Panc1 (cell line): ENCODE results near the gene NUP62CL. TPM values are rescaled to one million over a fixed set of nuclear protein-coding genes. Genes with fewer than 3 reads are reported as not detected.

Experiments used
- ATAC-seq: fragments of 200-7000 bp; cut with Tn5 transposase; 2 replicates; pipeline ENCODE4 v1.9.1; 2020; ENCODE audit warnings: mild to moderate bottlenecking, moderate library complexity
- BruUV-seq: library from RNA; stranded (reverse); fragments of 400-500 nt; replicated peaks from 2 replicates; lab custom pipeline; 2021; lab: Mats Ljungman, UMichigan
- CTCF ChIA-PET: fragments of 300-600 bp; sonication (Branson Sonifier 250); formaldehyde crosslinking; loops from one replicate; lab custom pipeline; 2022; ENCODE audit warnings: antibody characterized with exemption; lab: Charles Lee
- POLR2A ChIA-PET: fragments of 300-600 bp; sonication (Branson Sonifier 250); formaldehyde crosslinking; loops from one replicate; lab custom pipeline; 2022; ENCODE audit warnings: antibody characterized with exemption; lab: Charles Lee
- DNase-seq: peaks from one replicate; pipeline ENCODE4 v3.0.0-alpha.2; 2010; ENCODE audit warnings: low read depth, low spot score
- H3K27ac ChIP-seq: 2 replicates; pipeline ENCODE4 v1.5.1; 2011; ENCODE audit warnings: mild to moderate bottlenecking, low read length, inconsistent platforms
- H3K27me3 ChIP-seq: fragments of 200-500 bp; sonication (Bioruptor generic); 2 replicates; pipeline ENCODE4 v1.6.0; 2014; ENCODE audit warnings: low read length, inconsistent platforms; ENCODE audit not compliant: control insufficient read depth, insufficient read depth
- H3K36me3 ChIP-seq: fragments of 200-500 bp; sonication (Bioruptor generic); 2 replicates; pipeline ENCODE4 v1.5.1; 2014; ENCODE audit warnings: inconsistent platforms, mild to moderate bottlenecking, low read length, moderate library complexity; ENCODE audit not compliant: control insufficient read depth, insufficient read depth
- H3K4me1 ChIP-seq: 2 replicates; pipeline ENCODE4 v1.5.1; 2011; ENCODE audit warnings: inconsistent platforms, mild to moderate bottlenecking, low read length, moderate library complexity; ENCODE audit not compliant: control insufficient read depth, insufficient read depth
- H3K4me3 ChIP-seq, 2 experiments: 2 replicates each; pipeline ENCODE4 v1.5.1; 2011 to 2012; ENCODE audit warnings: low read depth in 2 of 2, low read length in 2 of 2, mild to moderate bottlenecking in 2 of 2, inconsistent platforms in 1 of 2, moderate library complexity in 1 of 2
- H3K9me3 ChIP-seq: fragments of 200-500 bp; sonication (Bioruptor generic); 2 replicates; pipeline ENCODE4 v1.5.1; 2014; ENCODE audit warnings: low read depth, mild to moderate bottlenecking, inconsistent platforms, low read length, moderate library complexity; ENCODE audit not compliant: control insufficient read depth, insufficient read depth
- CTCF ChIP-seq: fragments of 450-650 bp; IDR thresholded peaks from 2 replicates; pipeline ENCODE4 v1.5.1; 2017; ENCODE audit warnings: mild to moderate bottlenecking
- POLR2AphosphoS5 ChIP-seq: IDR thresholded peaks from 2 replicates; pipeline ENCODE4 v1.6.1; 2012; ENCODE audit warnings: mild to moderate bottlenecking, low read depth, low read length, moderate library complexity
- REST ChIP-seq, 2 experiments: IDR thresholded peaks; 2 replicates each; pipeline ENCODE4 v1.6.1; 2011 to 2012; ENCODE audit warnings: low read depth in 2 of 2, control low read depth in 1 of 2, low read length in 1 of 2, mild to moderate bottlenecking in 1 of 2, moderate library complexity in 1 of 2; ENCODE audit not compliant: insufficient read depth in 1 of 2
- SIN3A ChIP-seq: IDR thresholded peaks from 2 replicates; pipeline ENCODE4 v1.6.1; 2012; ENCODE audit warnings: low read depth, mild to moderate bottlenecking, low read length, moderate library complexity, borderline replicate concordance; ENCODE audit not compliant: insufficient read depth
- TCF7L2 ChIP-seq: IDR thresholded peaks from 2 replicates; pipeline ENCODE4 v1.6.1; 2011; ENCODE audit warnings: mild to moderate bottlenecking, low read depth, low read length, inconsistent platforms
- in situ Hi-C: cut with HindIII; loops from 2 replicates; pipeline ENCODE4 v1.10.0; 2016; ENCODE audit warnings: low sequenced_read_pairs, low pct_unique_long_range_greater_than_20kb
- intact Hi-C: fragments of 100-400 bp; cut with micrococcal nuclease; formaldehyde crosslinking; loops from one replicate; pipeline ENCODE4 v1.10.0; 2022; ENCODE audit not compliant: unreplicated experiment
- total RNA-seq: library from RNA; stranded (reverse); gene quantifications from one replicate; pipeline ENCODE4 v1.2.1, GENCODE V29; 2021; ENCODE audit not compliant: unreplicated experiment

Gene NUP62CL
- total RNA-seq, 1 experiment from 2014 or later: 1.1 TPM

- intact Hi-C loops: no loop called here
- in situ Hi-C loops: no loop called here
- Histone ChIP-seq H3K4me3 (peak overlapping the region; percentile 61 to 82), H3K27ac (peak overlapping the region; percentile 76), H3K4me1 (no peaks in the 10 kb centered on the region; the same call in 1 of the 2 replicates), H3K36me3 (peaks cover 10% of the 10 kb centered on the region; the same call in 1 of the 2 replicates), H3K9me3 (no peaks in the 10 kb centered on the region), H3K27me3 (no peaks in the 10 kb centered on the region)
- BruUV-seq: no TSS peak
- TF ChIP-seq CTCF (no peak), TCF7L2 (no peak), POLR2AphosphoS5 (no peak), REST (IDR thresholded peaks at IDR 0.05; ENCODE audit: insufficient read depth in 1 of 2, low read depth in 2 of 2, low read length in 1 of 2) (no peak), SIN3A (no peak)
- no peak for DNase-seq
- ATAC-seq: peak; percentile 22; the same call in 1 of the 2 replicates
- ChIA-PET POLR2A (no interaction called here), CTCF (no interaction called here)
Observed at GRCh38 chrX:107117993-107118321, 88.3 kb downstream of the NUP62CL start.

GRCh38 chrX:107107459-107107858, 98.8 kb downstream of the NUP62CL start:
- in situ Hi-C loops: no loop called here

More at GRCh38 chrX:107107459-107107858, 98.8 kb downstream of the NUP62CL start:
- no peak for ATAC-seq
- ChIA-PET CTCF (no interaction called here), POLR2A (no interaction called here)
- intact Hi-C loops: no loop called here
- H3K4me1 ChIP-seq: no peaks in the 10 kb centered on the region
- H3K27ac ChIP-seq: no peak overlapping the region
- BruUV-seq: no TSS peak
- H3K4me3 ChIP-seq: no peak overlapping the region
- no peaks in the 10 kb centered on the region for H3K9me3 ChIP-seq
- no peaks in the 10 kb centered on the region for H3K27me3 ChIP-seq
- DNase-seq: no peak
- TF ChIP-seq TCF7L2 (no peak), SIN3A (no peak), REST (IDR thresholded peaks at IDR 0.05; ENCODE audit: insufficient read depth in 1 of 2, low read depth in 2 of 2, low read length in 1 of 2) (no peak), CTCF (no peak), POLR2AphosphoS5 (no peak)
- H3K36me3 ChIP-seq: peaks cover 4% of the 10 kb centered on the region; the same call in 1 of the 2 replicates
